Measurements from ENCODE around the gene VGLL4. TPM values are rescaled to one million over a fixed set of nuclear protein-coding genes. Genes with fewer than 3 reads are reported as not detected.
"Not testable (repeated sequence)": the region's sequence is repeated elsewhere in the genome, so short reads cannot be mapped to it uniquely, and the experiment has no call there.

Gene VGLL4
- total RNA-seq, 1 experiment from 2014 or later = 41.2 TPM

DNA sequence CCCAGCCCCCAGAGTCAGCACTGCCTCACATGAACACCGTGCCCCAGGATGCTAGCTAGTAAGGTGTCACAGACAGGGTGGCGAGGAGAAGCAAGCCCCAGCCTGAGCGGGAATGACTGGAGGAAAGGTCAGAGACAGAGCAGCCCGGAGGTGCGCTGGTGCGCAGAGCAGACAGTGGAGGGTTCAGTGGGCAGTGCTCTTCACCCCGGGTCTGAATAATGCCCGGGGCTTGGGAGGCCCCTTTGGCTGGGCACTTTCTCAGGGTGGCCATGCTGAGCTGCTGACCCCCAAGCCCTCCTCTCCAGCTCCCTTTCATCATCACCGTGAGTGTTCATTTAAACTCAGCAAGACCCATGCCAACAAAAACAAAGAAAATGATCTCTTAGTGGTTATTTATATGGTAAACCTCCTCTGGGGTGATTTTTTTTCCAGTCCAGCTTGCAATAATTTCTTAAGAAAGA, 110.8 kb downstream of the VGLL4 start:
- Histone ChIP-seq H3K27me3 (replicated peaks; ENCODE audit: insufficient read depth, low read depth, low read length, poor library complexity) (no peaks in the 10 kb centered on the region), H3K4me1 (ENCODE audit: insufficient read depth, low read length, poor library complexity, severe bottlenecking) (no peaks in the 10 kb centered on the region), H3K4me3 (ENCODE audit: low read depth, low read length, poor library complexity, severe bottlenecking) (no peak overlapping the region), H3K36me3 (ENCODE audit: insufficient read depth, low read length, poor library complexity, severe bottlenecking) (no peaks in the 10 kb centered on the region), H3K27ac (ENCODE audit: low read depth, low read length, poor library complexity, severe bottlenecking) (no peak overlapping the region), H3K9me3 (ENCODE audit: low read depth, low read length, poor library complexity, severe bottlenecking) (no peaks in the 10 kb centered on the region)
- no peak for DNase-seq (ENCODE audit: low spot score)
- intact Hi-C loops (cut with micrococcal nuclease; ENCODE audit: unreplicated experiment) = no loop called here
- TF ChIP-seq, protein P1, sequence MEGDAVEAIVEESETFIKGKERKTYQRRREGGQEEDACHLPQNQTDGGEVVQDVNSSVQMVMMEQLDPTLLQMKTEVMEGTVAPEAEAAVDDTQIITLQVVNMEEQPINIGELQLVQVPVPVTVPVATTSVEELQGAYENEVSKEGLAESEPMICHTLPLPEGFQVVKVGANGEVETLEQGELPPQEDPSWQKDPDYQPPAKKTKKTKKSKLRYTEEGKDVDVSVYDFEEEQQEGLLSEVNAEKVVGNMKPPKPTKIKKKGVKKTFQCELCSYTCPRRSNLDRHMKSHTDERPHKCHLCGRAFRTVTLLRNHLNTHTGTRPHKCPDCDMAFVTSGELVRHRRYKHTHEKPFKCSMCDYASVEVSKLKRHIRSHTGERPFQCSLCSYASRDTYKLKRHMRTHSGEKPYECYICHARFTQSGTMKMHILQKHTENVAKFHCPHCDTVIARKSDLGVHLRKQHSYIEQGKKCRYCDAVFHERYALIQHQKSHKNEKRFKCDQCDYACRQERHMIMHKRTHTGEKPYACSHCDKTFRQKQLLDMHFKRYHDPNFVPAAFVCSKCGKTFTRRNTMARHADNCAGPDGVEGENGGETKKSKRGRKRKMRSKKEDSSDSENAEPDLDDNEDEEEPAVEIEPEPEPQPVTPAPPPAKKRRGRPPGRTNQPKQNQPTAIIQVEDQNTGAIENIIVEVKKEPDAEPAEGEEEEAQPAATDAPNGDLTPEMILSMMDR (conservative IDR thresholded peaks at IDR 0.05; ENCODE audit: low read depth, low read length) = no peak
- no peak for TF ChIP-seq EZH2 (IDR thresholded peaks at IDR 0.05; ENCODE audit: borderline replicate concordance, low read depth, low read length, poor library complexity, severe bottlenecking)
- POLR2A ChIA-PET (ENCODE audit: low non-redundant PET) = no interaction called here
- CTCF ChIA-PET = no interaction called here
- no TSS peak for BruUV-seq (replicated peaks)

DNA sequence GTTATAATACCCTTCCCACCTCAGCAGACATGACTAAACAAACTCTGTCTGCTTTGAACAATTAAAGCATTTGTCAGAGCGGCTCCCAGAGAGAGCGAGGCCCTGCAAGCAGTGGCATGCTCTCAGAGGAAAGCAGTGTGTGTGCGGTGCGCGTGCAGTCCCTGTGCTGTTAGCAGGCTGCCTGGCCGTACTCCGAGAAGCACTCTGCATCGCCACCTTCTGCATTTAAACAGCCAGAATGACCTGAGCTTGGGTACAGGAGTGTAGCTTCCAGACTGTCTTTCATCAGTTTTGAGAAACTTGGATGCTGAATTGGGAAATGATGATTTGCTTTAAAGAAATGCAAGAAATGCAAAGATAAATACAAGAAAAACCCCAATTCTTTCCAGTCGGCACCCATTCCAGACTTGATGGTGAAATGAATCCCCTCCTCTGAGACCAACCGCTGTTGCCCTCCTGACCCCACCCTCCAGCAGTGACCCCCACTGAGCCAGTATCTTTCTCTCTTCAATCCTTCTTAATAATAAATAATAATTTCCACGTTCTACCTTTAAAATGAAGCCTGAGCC, 113.5 kb downstream of the VGLL4 start:
- Histone ChIP-seq H3K36me3 (ENCODE audit: insufficient read depth, low read length, poor library complexity, severe bottlenecking) (no peaks in the 10 kb centered on the region), H3K27ac (ENCODE audit: low read depth, low read length, poor library complexity, severe bottlenecking) (no peak overlapping the region), H3K27me3 (replicated peaks; ENCODE audit: insufficient read depth, low read depth, low read length, poor library complexity) (no peaks in the 10 kb centered on the region), H3K4me1 (ENCODE audit: insufficient read depth, low read length, poor library complexity, severe bottlenecking) (no peaks in the 10 kb centered on the region), H3K4me3 (ENCODE audit: low read depth, low read length, poor library complexity, severe bottlenecking) (no peak overlapping the region), H3K9me3 (ENCODE audit: low read depth, low read length, poor library complexity, severe bottlenecking) (no peaks in the 10 kb centered on the region)
- ChIA-PET POLR2A (ENCODE audit: low non-redundant PET) (no interaction called here), CTCF (no interaction called here)
- DNase-seq (ENCODE audit: low spot score) = no peak
- no TSS peak for BruUV-seq (replicated peaks)
- intact Hi-C loops (cut with micrococcal nuclease; ENCODE audit: unreplicated experiment) = no loop called here
- TF ChIP-seq, protein P1 (conservative IDR thresholded peaks at IDR 0.05; ENCODE audit: low read depth, low read length) = no peak
- no peak for TF ChIP-seq EZH2 (IDR thresholded peaks at IDR 0.05; ENCODE audit: borderline replicate concordance, low read depth, low read length, poor library complexity, severe bottlenecking)

DNA sequence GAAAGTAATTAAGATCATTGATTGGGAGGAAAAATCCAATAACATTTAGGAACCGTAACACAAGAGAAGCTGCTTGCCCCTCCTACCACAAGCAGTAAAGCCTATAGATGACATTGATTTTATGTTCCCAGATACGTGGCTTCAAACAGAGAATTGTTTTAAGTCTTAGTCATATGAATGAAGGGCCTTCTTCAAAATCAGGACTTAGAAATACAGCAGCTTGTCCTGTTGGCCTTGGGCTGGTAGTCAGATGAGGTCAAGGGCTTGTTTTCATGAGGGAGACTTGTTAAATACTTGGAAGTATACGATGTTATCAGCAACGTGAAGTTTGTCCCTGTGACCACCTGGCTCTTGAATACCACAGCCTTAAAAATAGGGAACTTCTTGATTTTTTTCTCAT, 114.4 kb downstream of the VGLL4 start:
- POLR2A ChIA-PET (ENCODE audit: low non-redundant PET) = no interaction called here
- H3K36me3 ChIP-seq (ENCODE audit: insufficient read depth, low read length, poor library complexity, severe bottlenecking) = no peaks in the 10 kb centered on the region
- no peak for DNase-seq (ENCODE audit: low spot score)

DNA sequence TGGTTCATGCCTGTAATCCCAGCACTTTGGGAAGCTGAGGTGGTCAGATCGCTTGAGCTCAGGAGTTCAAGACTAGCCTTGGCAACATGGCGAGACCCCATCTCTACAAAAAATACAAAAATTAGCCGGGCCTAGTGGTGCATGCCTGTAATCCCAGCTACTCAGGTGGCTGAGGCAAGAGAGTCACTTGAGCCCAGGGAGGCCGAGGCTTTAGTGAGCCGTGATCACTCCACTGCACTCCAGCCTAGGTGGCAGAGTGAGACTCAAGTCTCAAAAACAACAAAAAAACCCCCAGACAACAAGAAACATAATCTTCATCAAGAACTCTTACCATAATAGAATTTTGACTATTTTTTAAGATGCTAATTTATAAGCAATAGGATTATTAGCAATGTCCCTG, 117.6 kb downstream of the VGLL4 start:
- H3K27me3 ChIP-seq (replicated peaks; ENCODE audit: insufficient read depth, low read depth, low read length, poor library complexity); H3K9me3 ChIP-seq (ENCODE audit: low read depth, low read length, poor library complexity, severe bottlenecking); BruUV-seq (replicated peaks); CTCF ChIA-PET; H3K27ac ChIP-seq (ENCODE audit: low read depth, low read length, poor library complexity, severe bottlenecking); intact Hi-C loops (cut with micrococcal nuclease; ENCODE audit: unreplicated experiment); POLR2A ChIA-PET (ENCODE audit: low non-redundant PET); H3K4me3 ChIP-seq (ENCODE audit: low read depth, low read length, poor library complexity, severe bottlenecking); H3K36me3 ChIP-seq (ENCODE audit: insufficient read depth, low read length, poor library complexity, severe bottlenecking); H3K4me1 ChIP-seq (ENCODE audit: insufficient read depth, low read length, poor library complexity, severe bottlenecking); DNase-seq (ENCODE audit: low spot score): not testable (repeated sequence)

More for the DNA sequence above, 114.4 kb downstream of the VGLL4 start:
- intact Hi-C loops (cut with micrococcal nuclease; ENCODE audit: unreplicated experiment) = no loop called here
- CTCF ChIA-PET = no interaction called here
- Histone ChIP-seq H3K4me3 (ENCODE audit: low read depth, low read length, poor library complexity, severe bottlenecking) (no peak overlapping the region), H3K4me1 (ENCODE audit: insufficient read depth, low read length, poor library complexity, severe bottlenecking) (no peaks in the 10 kb centered on the region), H3K27me3 (replicated peaks; ENCODE audit: insufficient read depth, low read depth, low read length, poor library complexity) (no peaks in the 10 kb centered on the region), H3K9me3 (ENCODE audit: low read depth, low read length, poor library complexity, severe bottlenecking) (no peaks in the 10 kb centered on the region), H3K27ac (ENCODE audit: low read depth, low read length, poor library complexity, severe bottlenecking) (no peak overlapping the region)
- TF ChIP-seq, protein P1 (conservative IDR thresholded peaks at IDR 0.05; ENCODE audit: low read depth, low read length) = no peak
- no peak for TF ChIP-seq EZH2 (IDR thresholded peaks at IDR 0.05; ENCODE audit: borderline replicate concordance, low read depth, low read length, poor library complexity, severe bottlenecking)
- no TSS peak for BruUV-seq (replicated peaks)
